HEK293T (cell line): ENCODE results near the gene DDX24.

Experiments used
- CTCF ChIA-PET: fragments of 350-600 bp; formaldehyde crosslinking; extraction: SDS; loops from one replicate; lab custom pipeline; 2021; ENCODE audit warnings: antibody characterized with exemption, inconsistent platforms; lab: Yijun Ruan, JAX
- POLR2A ChIA-PET: fragments of 350-600 bp; formaldehyde crosslinking; extraction: SDS; loops from one replicate; lab custom pipeline; 2020; ENCODE audit warnings: antibody characterized with exemption, inconsistent platforms; lab: Yijun Ruan, JAX
- DNase-seq: peaks from one replicate; pipeline ENCODE4 v3.0.0; 2012; ENCODE audit warnings: mixed read lengths; ENCODE audit errors: extremely low spot score
- ARNT ChIP-seq: fragments of 450-650 bp; IDR thresholded peaks from 2 replicates; pipeline ENCODE4 v1.6.1; 2017; ENCODE audit warnings: mild to moderate bottlenecking
- BHLHE40 ChIP-seq: fragments of 450-650 bp; IDR thresholded peaks from 2 replicates; pipeline ENCODE4 v1.6.1; 2016; ENCODE audit warnings: mild to moderate bottlenecking, moderate library complexity, borderline replicate concordance
- CTBP1 ChIP-seq: fragments of 450-650 bp; IDR thresholded peaks from 2 replicates; pipeline ENCODE4 v1.6.1; 2016; ENCODE audit warnings: borderline replicate concordance
- ELF4 ChIP-seq: fragments of 450-650 bp; IDR thresholded peaks from 2 replicates; pipeline ENCODE4 v1.6.1; 2017; ENCODE audit warnings: antibody characterized with exemption
- FOXA1 ChIP-seq: fragments of 450-650 bp; IDR thresholded peaks from 2 replicates; pipeline ENCODE4 v1.6.1; 2016; ENCODE audit warnings: mild to moderate bottlenecking
- FOXK2 ChIP-seq: fragments of 450-650 bp; IDR thresholded peaks from 2 replicates; pipeline ENCODE4 v1.6.1; 2016; ENCODE audit warnings: mild to moderate bottlenecking
- FOXM1 ChIP-seq: fragments of 450-650 bp; IDR thresholded peaks from 2 replicates; pipeline ENCODE4 v1.6.1; 2017; ENCODE audit warnings: mild to moderate bottlenecking, borderline replicate concordance
- HDGF ChIP-seq: fragments of 450-650 bp; IDR thresholded peaks from 2 replicates; pipeline ENCODE4 v1.6.1; 2017; ENCODE audit warnings: antibody characterized with exemption, borderline replicate concordance
- L3MBTL2 ChIP-seq: fragments of 450-650 bp; conservative IDR thresholded peaks from 2 replicates; pipeline ENCODE4 v1.6.1; 2016; ENCODE audit warnings: mild to moderate bottlenecking
- LEF1 ChIP-seq: fragments of 450-650 bp; IDR thresholded peaks from 2 replicates; pipeline ENCODE4 v1.6.1; 2017; ENCODE audit warnings: mild to moderate bottlenecking, borderline replicate concordance
- NFRKB ChIP-seq: fragments of 450-650 bp; IDR thresholded peaks from 2 replicates; pipeline ENCODE4 v1.6.1; 2016; ENCODE audit warnings: mild to moderate bottlenecking, moderate library complexity
- PKNOX1 ChIP-seq: fragments of 450-650 bp; IDR thresholded peaks from 2 replicates; pipeline ENCODE4 v1.6.1; 2016
- SP1 ChIP-seq: fragments of 450-650 bp; IDR thresholded peaks from 2 replicates; pipeline ENCODE4 v1.6.1; 2017
- SUZ12 ChIP-seq: fragments of 450-650 bp; IDR thresholded peaks from 2 replicates; pipeline ENCODE4 v1.6.1; 2016; ENCODE audit warnings: mild to moderate bottlenecking
- TARDBP ChIP-seq: fragments of 450-650 bp; IDR thresholded peaks from 2 replicates; pipeline ENCODE4 v1.6.1; 2016
- ZNF384 ChIP-seq: fragments of 450-650 bp; IDR thresholded peaks from 2 replicates; pipeline ENCODE4 v1.6.1; 2016

The DDX24 gene

DNA sequence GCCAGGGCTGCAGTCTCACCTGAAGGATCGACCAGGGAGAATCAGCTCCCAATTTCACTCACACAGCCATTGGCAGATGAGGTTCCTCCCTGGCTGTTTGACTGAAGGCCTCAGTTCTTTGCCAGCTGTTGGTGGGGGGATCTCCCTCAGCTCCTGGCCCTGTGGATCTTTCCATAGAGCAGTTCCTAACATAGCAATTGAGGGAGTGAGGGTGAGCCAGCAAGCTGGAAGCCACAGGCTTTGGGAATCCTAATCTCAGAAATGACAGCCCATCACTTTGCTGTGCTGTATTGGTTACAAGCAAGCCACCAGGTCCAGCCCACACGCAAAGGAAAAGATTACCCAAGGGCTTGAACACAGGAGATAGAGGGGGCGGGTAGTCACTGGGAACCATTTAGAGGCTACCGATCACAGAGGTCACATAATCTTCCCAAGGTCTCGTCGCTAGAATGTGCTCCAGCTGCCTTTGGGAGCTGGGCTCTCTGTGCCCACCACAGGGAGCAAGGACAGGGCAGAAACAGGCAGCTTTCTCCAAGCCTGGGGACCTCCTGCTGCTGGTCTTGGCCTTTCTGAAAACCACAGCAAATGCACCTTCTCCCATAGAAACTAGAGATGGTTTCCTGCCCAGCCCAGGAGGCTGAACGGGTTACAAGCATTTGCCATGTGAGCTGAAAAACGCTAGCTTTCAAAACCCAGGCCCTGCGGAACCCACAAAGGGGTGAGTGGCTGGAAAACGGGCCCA, 59.4 kb downstream of the DDX24 start:
- CTCF ChIA-PET = interaction anchor here (1.2 to 2.5 kb wide), 3 partner anchors 15 to 21 kb away, joined by 5 to 11 read pairs (median 5); no protein-coding TSS in a partner anchor
- DNase-seq = no peak

GRCh38 chr14:94021001-94021400, 60.0 kb downstream of the DDX24 start:
- ChIA-PET POLR2A (no interaction called here), CTCF (interaction anchor here (0.6 to 1.5 kb wide), 3 partner anchors 16 to 20 kb away, joined by 3 to 5 read pairs (median 5); no protein-coding TSS in a partner anchor)
- no peak for TF ChIP-seq BHLHE40
- no peak for DNase-seq

More for the DNA sequence above, 59.4 kb downstream of the DDX24 start:
- TF ChIP-seq PKNOX1 = no peak
- TF ChIP-seq ELF4 = no peak
- no peak for TF ChIP-seq NFRKB
- TF ChIP-seq TARDBP = no peak
- TF ChIP-seq ZNF384 = no peak
- no peak for TF ChIP-seq LEF1
- no peak for TF ChIP-seq FOXM1
- TF ChIP-seq FOXK2 = no peak
- TF ChIP-seq SUZ12 = no peak
- no peak for TF ChIP-seq BHLHE40
- no peak for TF ChIP-seq FOXA1
- no peak for TF ChIP-seq CTBP1
- POLR2A ChIA-PET = no interaction called here

GRCh38 chr14:94020267-94020666, 60.7 kb downstream of the DDX24 start:
- POLR2A ChIA-PET = no interaction called here
- CTCF ChIA-PET = interaction anchor here (1.5 kb wide), 1 partner anchor 16 kb away, joined by 5 read pairs; no protein-coding TSS in a partner anchor
- no peak for TF ChIP-seq PKNOX1
- no peak for DNase-seq

DNA sequence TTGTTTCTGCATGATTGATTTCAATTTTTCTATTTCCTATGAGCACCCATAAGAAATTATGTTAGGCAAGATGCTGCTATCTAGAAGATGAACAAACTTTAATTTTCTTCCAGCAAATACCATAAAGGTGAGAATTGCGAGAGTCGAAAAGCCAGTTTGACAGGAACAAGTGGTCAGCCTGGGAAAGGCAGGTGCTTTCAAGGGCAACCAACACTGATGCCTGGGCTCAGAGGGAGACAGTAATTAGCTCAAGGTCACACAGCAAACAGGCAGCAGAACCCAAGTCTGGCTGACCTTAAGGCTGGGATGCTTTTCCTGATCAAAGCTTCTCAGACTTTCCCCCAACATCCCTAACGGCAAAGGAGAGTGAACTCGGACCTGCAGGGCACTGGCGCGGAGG, 61.7 kb downstream of the DDX24 start:
- DNase-seq = no peak
- CTCF ChIA-PET = no interaction called here
- TF ChIP-seq ZNF384 (no peak), SP1 (no peak)
- POLR2A ChIA-PET = no interaction called here

DNA sequence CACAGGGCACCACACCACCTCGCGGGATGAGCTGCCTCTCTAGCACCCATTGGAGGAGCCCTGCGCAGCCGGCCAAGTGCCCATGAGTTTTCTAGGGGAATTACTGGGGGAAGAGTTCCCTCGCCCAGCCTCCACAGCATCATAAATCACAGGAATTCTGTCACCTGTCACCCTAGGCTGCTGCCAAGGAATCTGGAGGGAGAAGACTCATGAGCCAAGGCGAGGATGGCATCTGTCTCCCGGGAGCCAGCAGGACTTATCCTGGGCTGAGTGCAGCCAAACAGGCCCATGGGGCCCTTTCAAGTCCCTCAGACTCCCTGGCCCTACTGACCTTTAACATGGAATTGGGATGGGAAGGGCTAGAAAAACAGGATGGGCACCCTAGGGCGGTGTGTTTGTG, 62.7 kb downstream of the DDX24 start:
- TF ChIP-seq PKNOX1 = 0 out of 2 replicates have a peak, but pooled peaks have one; percentile 27
- TF ChIP-seq FOXA1 = no peak
- no peak for DNase-seq
- CTCF ChIA-PET = no interaction called here
- POLR2A ChIA-PET = no interaction called here

GRCh38 chr14:94016446-94016976, 64.5 kb downstream of the DDX24 start:
- no peak for DNase-seq
- POLR2A ChIA-PET = interaction anchor here (0.8 kb wide), 1 partner anchor 49 kb away, joined by 3 read pairs; no protein-coding TSS in a partner anchor
- CTCF ChIA-PET = no interaction called here
- TF ChIP-seq FOXM1 (no peak), FOXK2 (no peak), FOXA1 (no peak), SUZ12 (no peak), HDGF (no peak), SP1 (no peak), LEF1 (no peak), TARDBP (no peak), PKNOX1 (no peak), BHLHE40 (no peak), L3MBTL2 (no peak), CTBP1 (no peak), ARNT (no peak), NFRKB (no peak), ELF4 (no peak)

DNA sequence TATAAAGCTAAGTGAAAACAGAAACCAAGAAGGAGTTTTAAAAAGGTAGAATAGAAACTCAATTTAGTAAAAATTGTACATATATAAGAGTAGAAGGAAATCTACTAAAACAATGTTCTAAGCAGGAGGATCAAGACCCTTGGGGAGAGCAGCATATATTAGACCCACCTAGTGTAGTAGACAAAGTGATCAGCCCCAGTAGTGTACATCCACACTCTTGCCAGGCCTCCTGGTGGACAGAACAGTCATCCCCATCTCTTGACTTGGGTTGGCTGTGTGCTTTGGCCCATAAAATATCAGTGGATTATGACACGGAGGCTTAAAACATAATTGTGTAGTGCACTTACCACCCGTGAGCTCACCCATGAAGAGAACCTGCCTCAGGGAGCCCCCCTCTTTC, 65.8 kb downstream of the DDX24 start:
- POLR2A ChIA-PET = no interaction called here
- no peak for DNase-seq
- CTCF ChIA-PET = no interaction called here
- no peak for TF ChIP-seq ZNF384
- TF ChIP-seq ELF4 = no peak
- no peak for TF ChIP-seq TARDBP
- no peak for TF ChIP-seq NFRKB
- TF ChIP-seq HDGF = no peak
- no peak for TF ChIP-seq PKNOX1
- no peak for TF ChIP-seq BHLHE40
- TF ChIP-seq L3MBTL2 = no peak
- no peak for TF ChIP-seq SP1
- TF ChIP-seq FOXK2 = no peak
